NT2/D1 (cell line): ENCODE results near the gene PLBD2.

Experiments used
- DNase-seq: peaks from one replicate; pipeline ENCODE4 v3.0.0-alpha.2; 2011; ENCODE audit warnings: low read depth, low spot score
- H3K27me3 ChIP-seq: 2 replicates; pipeline ENCODE4 v1.6.0; 2011; ENCODE audit warnings: mild to moderate bottlenecking; ENCODE audit not compliant: insufficient read length, insufficient read depth
- H3K36me3 ChIP-seq: 2 replicates; pipeline ENCODE4 v1.6.1; 2011; ENCODE audit warnings: mild to moderate bottlenecking, low read length, mixed read lengths; ENCODE audit not compliant: insufficient read depth, insufficient read length
- H3K4me1 ChIP-seq: 2 replicates; pipeline ENCODE4 v1.5.1; 2011; ENCODE audit not compliant: insufficient read depth, insufficient read length
- H3K4me3 ChIP-seq: 2 replicates; pipeline ENCODE4 v1.5.1; 2011; ENCODE audit warnings: low read depth; ENCODE audit not compliant: insufficient read length
- H3K9ac ChIP-seq: 2 replicates; pipeline ENCODE4 v1.6.0; 2011; ENCODE audit warnings: low read depth; ENCODE audit not compliant: insufficient read length
- H3K9me3 ChIP-seq: 2 replicates; pipeline ENCODE4 v1.5.1; 2011; ENCODE audit warnings: mild to moderate bottlenecking, low read length; ENCODE audit not compliant: insufficient read depth
- SUZ12 ChIP-seq: IDR thresholded peaks from 2 replicates; pipeline ENCODE4 v1.6.1; 2011; ENCODE audit not compliant: insufficient read length, insufficient read depth; ENCODE audit errors: extremely low read depth
- YY1 ChIP-seq: IDR thresholded peaks from 2 replicates; pipeline ENCODE4 v1.6.1; 2011; ENCODE audit not compliant: insufficient read length, insufficient read depth
- ZNF274 ChIP-seq: IDR thresholded peaks from 2 replicates; pipeline ENCODE4 v1.6.1; 2011; ENCODE audit warnings: mild to moderate bottlenecking, low read depth, low read length

The PLBD2 gene

GRCh38 chr12:113397497-113398197, 39.3 kb downstream of the PLBD2 start:
- Histone ChIP-seq H3K4me3 (no peak overlapping the region), H3K27me3 (no peaks in the 10 kb centered on the region), H3K9me3 (no peaks in the 10 kb centered on the region), H3K36me3 (no peaks in the 10 kb centered on the region), H3K9ac (no peak overlapping the region), H3K4me1 (peaks cover 11% of the 10 kb centered on the region)
- no peak for DNase-seq
- TF ChIP-seq ZNF274 (no peak), YY1 (no peak), SUZ12 (no peak)

DNA sequence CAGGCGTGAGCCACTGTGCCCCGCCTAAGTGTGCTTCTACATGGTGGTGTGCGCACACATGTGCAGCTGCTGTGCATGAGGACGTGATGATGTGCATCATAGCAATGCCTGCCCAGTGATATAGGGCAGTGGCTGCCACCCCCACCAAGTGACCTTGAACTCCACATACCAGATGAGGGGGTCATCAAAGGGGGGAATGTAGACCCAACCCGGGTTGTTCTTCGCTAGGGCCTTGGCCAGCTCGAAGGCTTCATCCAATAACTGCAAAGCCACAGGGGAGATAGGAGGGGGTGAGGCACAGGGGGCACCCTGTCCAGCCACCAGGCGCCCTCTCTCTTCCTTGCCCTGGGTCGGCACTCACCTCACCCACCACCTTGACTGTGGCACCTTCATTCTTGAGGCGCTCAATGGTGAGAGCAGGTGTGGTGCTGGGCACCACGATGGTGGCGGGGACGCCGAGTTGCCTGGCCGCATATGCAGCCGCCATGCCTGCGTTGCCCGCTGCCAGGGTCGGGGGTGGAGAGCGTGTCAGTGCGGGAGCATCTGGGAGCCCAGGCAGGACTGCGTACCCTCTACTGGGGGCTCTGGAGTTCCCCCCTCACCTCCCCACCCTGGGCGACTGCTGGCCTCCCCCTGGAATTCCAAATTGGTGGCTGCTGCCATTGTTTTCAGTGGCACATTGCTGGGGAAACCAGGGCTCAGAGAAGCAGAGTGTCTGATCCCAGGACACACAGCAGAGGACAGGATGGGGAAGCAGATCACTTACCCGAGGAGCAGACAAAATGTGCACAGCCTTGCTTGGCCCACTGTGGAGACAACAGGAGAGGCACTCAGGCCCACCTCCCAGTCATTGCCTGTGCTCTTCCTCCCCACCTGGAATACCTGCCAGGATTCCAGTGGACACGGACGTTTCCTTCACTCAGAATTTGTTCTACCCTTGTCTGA, 40.2 kb downstream of the PLBD2 start:
- H3K4me1 ChIP-seq = peaks cover 12% of the 10 kb centered on the region

GRCh38 chr12:113399490-113399889, 41.1 kb downstream of the PLBD2 start:
- Histone ChIP-seq H3K4me1 (peaks cover 12% of the 10 kb centered on the region), H3K36me3 (no peaks in the 10 kb centered on the region), H3K9me3 (no peaks in the 10 kb centered on the region), H3K9ac (no peak overlapping the region), H3K27me3 (no peaks in the 10 kb centered on the region), H3K4me3 (no peak overlapping the region)
- no peak for DNase-seq
- no peak for TF ChIP-seq SUZ12
- no peak for TF ChIP-seq YY1
- no peak for TF ChIP-seq ZNF274

More for the DNA sequence above, 40.2 kb downstream of the PLBD2 start:
- Histone ChIP-seq H3K9ac (no peak overlapping the region), H3K4me3 (no peak overlapping the region), H3K36me3 (no peaks in the 10 kb centered on the region), H3K27me3 (no peaks in the 10 kb centered on the region), H3K9me3 (no peaks in the 10 kb centered on the region)
- no peak for DNase-seq
- TF ChIP-seq YY1 (no peak), SUZ12 (no peak), ZNF274 (no peak)

GRCh38 chr12:113400362-113400761, 42.0 kb downstream of the PLBD2 start:
- Histone ChIP-seq H3K4me3 (no peak overlapping the region), H3K4me1 (peaks cover 12% of the 10 kb centered on the region), H3K9me3 (no peaks in the 10 kb centered on the region), H3K27me3 (no peaks in the 10 kb centered on the region), H3K36me3 (no peaks in the 10 kb centered on the region), H3K9ac (no peak overlapping the region)
- TF ChIP-seq ZNF274 (no peak), YY1 (no peak), SUZ12 (no peak)
- no peak for DNase-seq

DNA sequence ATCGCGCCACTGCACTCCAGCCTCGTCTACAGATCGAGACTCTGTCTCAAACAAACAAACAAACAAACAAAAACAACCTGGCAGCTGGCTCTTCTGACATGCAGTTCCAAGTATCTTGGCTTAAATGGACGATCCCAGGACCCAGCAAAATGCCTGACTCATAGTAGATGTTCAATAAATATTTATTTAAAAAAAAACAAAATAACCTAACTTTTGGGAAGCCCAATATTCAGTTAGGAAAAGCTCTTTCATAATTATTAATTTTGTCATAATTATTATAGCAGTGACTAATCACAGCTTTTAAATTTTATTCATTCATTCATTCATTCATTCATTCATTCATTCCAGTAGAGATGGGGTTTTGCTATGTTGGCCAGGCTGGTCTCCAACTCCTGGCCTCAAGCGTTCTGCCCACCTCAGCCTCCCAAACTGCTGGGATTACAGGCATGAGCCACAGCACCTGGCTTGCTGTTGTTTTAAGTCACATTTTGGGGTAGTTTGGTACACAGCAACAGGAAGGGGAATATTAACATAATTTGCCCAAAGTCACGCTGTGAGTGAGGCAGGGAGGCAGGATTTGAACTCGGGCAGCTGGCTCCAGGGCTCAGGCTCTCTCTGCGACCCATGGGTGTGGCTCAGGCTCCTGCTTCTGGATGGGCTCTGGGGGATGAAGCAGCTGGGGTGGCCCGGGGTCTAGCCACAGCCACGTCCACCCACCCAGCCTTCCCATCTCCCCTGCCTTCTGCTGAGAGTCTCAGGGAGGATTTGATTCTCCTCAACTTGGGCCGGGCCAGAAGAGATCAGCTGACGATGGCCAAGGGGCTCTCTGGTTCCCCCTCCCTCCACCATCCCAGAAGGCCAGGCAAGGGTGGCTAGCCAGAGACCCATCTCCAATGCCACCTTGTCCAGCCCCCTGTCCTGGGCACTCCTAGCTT, 42.9 kb downstream of the PLBD2 start:
- Histone ChIP-seq H3K4me1 (peaks cover 10% of the 10 kb centered on the region), H3K36me3 (no peaks in the 10 kb centered on the region), H3K4me3 (no peak overlapping the region), H3K9me3 (no peaks in the 10 kb centered on the region), H3K27me3 (no peaks in the 10 kb centered on the region), H3K9ac (no peak overlapping the region)
- no peak for TF ChIP-seq SUZ12
- TF ChIP-seq YY1 = no peak
- no peak for TF ChIP-seq ZNF274
- DNase-seq = no peak

- no peaks in the 10 kb centered on the region for H3K9me3 ChIP-seq
- H3K9ac ChIP-seq = no peak overlapping the region
- H3K36me3 ChIP-seq = no peaks in the 10 kb centered on the region
- TF ChIP-seq ZNF274 (no peak), YY1 (no peak), SUZ12 (no peak)
- DNase-seq = no peak
- H3K4me1 ChIP-seq = peaks cover 8% of the 10 kb centered on the region
- no peaks in the 10 kb centered on the region for H3K27me3 ChIP-seq
- H3K4me3 ChIP-seq = no peak overlapping the region
These were observed 44.3 kb downstream of the PLBD2 start for GRCh38 chr12:113402586-113403260.
